ENCODE measurements around the gene MLH1.
"Not testable (repeated sequence)": the region's sequence is repeated elsewhere in the genome, so short reads cannot be mapped to it uniquely, and the experiment has no call there.

MLH1 gene

GRCh38 chr3:37041546-37042195, 48.4 kb downstream of the MLH1 start:
- H3K4me3 Mint-ChIP-seq, result no peak overlapping the region
- H3K36me3 Mint-ChIP-seq, result peaks cover 15% of the 10 kb centered on the region
- no peak overlapping the region for H3K27ac Mint-ChIP-seq
- peaks cover 2% of the 10 kb centered on the region for H3K4me1 Mint-ChIP-seq (ENCODE audit: low read depth)
- no peaks in the 10 kb centered on the region for H3K9me3 Mint-ChIP-seq (ENCODE audit: low read depth)
- no peaks in the 10 kb centered on the region for H3K27me3 Mint-ChIP-seq

GRCh38 chr3:37042712-37043111, 49.4 kb downstream of the MLH1 start:
- not testable (repeated sequence) for H3K9me3 Mint-ChIP-seq (ENCODE audit: low read depth); H3K4me1 Mint-ChIP-seq (ENCODE audit: low read depth); H3K27me3 Mint-ChIP-seq; H3K4me3 Mint-ChIP-seq
- peak overlapping the region; percentile 10 for H3K27ac Mint-ChIP-seq
- H3K36me3 Mint-ChIP-seq, result peaks cover 12% of the 10 kb centered on the region

DNA sequence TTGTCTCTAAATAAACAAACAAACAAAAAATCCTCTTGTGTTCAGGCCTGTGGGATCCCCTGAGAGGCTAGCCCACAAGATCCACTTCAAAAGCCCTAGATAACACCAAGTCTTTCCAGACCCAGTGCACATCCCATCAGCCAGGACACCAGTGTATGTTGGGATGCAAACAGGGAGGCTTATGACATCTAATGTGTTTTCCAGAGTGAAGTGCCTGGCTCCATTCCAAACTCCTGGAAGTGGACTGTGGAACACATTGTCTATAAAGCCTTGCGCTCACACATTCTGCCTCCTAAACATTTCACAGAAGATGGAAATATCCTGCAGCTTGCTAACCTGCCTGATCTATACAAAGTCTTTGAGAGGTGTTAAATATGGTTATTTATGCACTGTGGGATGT, 57.0 kb downstream of the MLH1 start:
- peaks cover 21% of the 10 kb centered on the region for H3K36me3 Mint-ChIP-seq
- no peak overlapping the region for H3K4me3 Mint-ChIP-seq
- peak overlapping the region; percentile 41 for H3K27ac Mint-ChIP-seq
- H3K27me3 Mint-ChIP-seq, result no peaks in the 10 kb centered on the region
- peaks cover 13% of the 10 kb centered on the region for H3K4me1 Mint-ChIP-seq (ENCODE audit: low read depth)
- no peaks in the 10 kb centered on the region for H3K9me3 Mint-ChIP-seq (ENCODE audit: low read depth)

DNA sequence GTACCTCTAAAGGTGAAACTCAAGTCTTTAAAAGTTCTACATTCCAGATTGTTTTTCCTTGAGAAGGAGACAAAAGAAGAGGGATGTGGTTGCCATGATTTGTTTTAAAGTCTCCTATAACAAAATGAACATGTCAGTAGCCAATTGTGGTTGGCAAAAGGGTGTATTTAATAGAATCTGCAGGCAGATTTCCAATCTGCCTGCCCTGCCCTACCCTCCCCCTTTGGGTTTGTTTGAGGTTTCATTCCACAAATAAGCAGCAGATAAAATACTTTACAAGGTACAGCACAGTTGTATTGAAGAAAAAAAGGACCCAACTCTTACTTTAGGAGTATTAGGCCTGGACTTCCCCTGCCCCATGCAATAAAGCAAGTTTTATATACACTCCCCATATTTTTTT, 59.5 kb downstream of the MLH1 start:
- Mint-ChIP-seq H3K27ac (peak overlapping the region; percentile 76), H3K9me3 (ENCODE audit: low read depth) (no peaks in the 10 kb centered on the region), H3K27me3 (no peaks in the 10 kb centered on the region), H3K36me3 (peaks cover 24% of the 10 kb centered on the region), H3K4me1 (ENCODE audit: low read depth) (peaks cover 19% of the 10 kb centered on the region), H3K4me3 (no peak overlapping the region)

DNA sequence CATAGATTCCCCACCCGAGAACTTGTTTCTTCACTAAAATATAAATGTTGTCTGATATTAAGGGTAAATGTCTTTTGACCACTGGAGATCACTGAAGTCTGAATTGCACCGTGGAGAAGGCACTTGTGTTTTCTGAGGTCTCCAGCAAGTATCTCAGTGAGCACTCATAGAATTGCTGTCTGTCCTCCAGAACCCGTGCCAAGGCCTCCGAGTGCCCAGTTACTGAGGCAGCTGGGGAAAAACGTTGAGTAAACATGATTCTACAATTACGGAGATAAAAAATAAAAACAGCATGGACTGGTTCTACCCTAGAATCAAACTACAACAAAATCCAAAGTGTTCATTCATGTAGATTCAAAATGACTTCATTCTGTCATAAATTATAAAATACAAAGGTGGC, 60.0 kb downstream of the MLH1 start:
- H3K36me3 Mint-ChIP-seq, result peaks cover 21% of the 10 kb centered on the region
- peaks cover 19% of the 10 kb centered on the region for H3K4me1 Mint-ChIP-seq (ENCODE audit: low read depth)
- H3K27me3 Mint-ChIP-seq, result no peaks in the 10 kb centered on the region
- peak overlapping the region; percentile 97 for H3K27ac Mint-ChIP-seq
- no peaks in the 10 kb centered on the region for H3K9me3 Mint-ChIP-seq (ENCODE audit: low read depth)
- H3K4me3 Mint-ChIP-seq, result no peak overlapping the region

- H3K27ac Mint-ChIP-seq, result peak overlapping the region; percentile 97
- H3K27me3 Mint-ChIP-seq, result no peaks in the 10 kb centered on the region
- no peak overlapping the region for H3K4me3 Mint-ChIP-seq
- H3K9me3 Mint-ChIP-seq (ENCODE audit: low read depth), result no peaks in the 10 kb centered on the region
- H3K4me1 Mint-ChIP-seq (ENCODE audit: low read depth), result peaks cover 19% of the 10 kb centered on the region
- peaks cover 21% of the 10 kb centered on the region for H3K36me3 Mint-ChIP-seq
These were observed 60.4 kb downstream of the MLH1 start for GRCh38 chr3:37053753-37054152.

DNA sequence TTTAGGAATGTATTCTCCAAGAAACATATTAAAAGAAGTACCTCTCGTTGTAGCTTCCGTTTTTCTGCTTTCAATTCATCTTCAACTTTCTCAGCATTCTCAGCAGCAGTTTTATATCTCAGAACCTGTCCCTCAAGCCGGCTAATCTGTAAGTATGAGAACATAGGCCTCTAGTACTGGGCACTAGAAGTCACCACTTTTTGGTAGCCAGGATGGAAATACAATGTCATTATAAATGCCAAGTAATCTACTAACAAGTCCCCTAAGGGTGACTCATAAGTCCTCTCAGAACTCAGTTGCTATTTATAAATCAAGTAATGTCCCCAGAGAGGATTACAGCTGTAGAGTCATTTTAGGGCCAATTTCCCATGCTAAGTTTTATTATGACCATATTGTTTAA, 61.1 kb downstream of the MLH1 start:
- Mint-ChIP-seq H3K9me3 (ENCODE audit: low read depth) (no peaks in the 10 kb centered on the region), H3K27ac (peak overlapping the region; percentile 97), H3K27me3 (no peaks in the 10 kb centered on the region), H3K4me3 (peak overlapping the region; percentile 69), H3K4me1 (ENCODE audit: low read depth) (peaks cover 19% of the 10 kb centered on the region), H3K36me3 (peaks cover 17% of the 10 kb centered on the region)

- H3K36me3 Mint-ChIP-seq, result peaks cover 19% of the 10 kb centered on the region
- H3K4me1 Mint-ChIP-seq (ENCODE audit: low read depth), result peaks cover 19% of the 10 kb centered on the region
- H3K27ac Mint-ChIP-seq, result peak overlapping the region; percentile 97
- H3K4me3 Mint-ChIP-seq; H3K9me3 Mint-ChIP-seq (ENCODE audit: low read depth); H3K27me3 Mint-ChIP-seq: not testable (repeated sequence)
These were observed 61.8 kb downstream of the MLH1 start for GRCh38 chr3:37055077-37055476.

DNA sequence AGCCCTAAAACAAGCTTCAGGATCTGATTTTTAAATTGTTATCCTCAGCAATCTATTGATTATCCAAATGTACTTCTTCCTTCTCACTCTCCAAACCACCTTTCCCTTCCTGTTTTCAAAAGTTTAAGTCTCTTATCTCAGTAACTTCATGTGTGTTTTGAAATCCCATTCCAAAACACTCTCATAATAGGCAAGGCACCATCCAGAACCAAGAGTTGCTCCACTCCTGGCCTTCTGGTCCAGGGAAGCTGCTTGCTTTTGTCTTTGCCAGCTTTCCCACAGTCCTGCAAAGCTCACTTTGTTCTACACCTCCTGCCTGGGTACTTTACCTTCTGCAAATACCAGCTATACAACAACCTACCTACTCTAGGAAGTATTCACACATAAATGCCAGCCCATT, 63.5 kb downstream of the MLH1 start:
- H3K4me3 Mint-ChIP-seq, result no peak overlapping the region
- peaks cover 19% of the 10 kb centered on the region for H3K4me1 Mint-ChIP-seq (ENCODE audit: low read depth)
- peak overlapping the region; percentile 65 for H3K27ac Mint-ChIP-seq
- H3K9me3 Mint-ChIP-seq (ENCODE audit: low read depth), result no peaks in the 10 kb centered on the region
- no peaks in the 10 kb centered on the region for H3K27me3 Mint-ChIP-seq
- peaks cover 16% of the 10 kb centered on the region for H3K36me3 Mint-ChIP-seq

DNA sequence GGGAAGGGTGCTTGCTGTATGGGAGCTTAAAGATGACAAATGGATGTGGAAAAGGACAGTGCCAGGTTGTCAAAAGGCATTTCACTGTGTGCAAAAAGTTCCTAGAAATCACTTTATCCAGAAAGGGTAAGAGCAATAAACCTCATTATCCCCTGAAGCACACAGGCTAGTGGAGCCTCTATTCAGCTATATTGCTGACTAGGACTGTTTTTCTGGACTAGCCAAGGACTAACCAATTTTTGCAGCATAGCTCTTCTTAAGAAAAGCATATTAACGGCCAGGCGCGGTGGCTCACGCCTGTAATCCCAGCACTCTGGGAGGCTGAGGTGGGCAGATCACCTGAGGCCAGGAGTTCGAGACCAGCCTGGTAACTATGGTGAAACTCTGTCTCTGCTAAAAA, 64.8 kb downstream of the MLH1 start:
- peaks cover 19% of the 10 kb centered on the region for H3K4me1 Mint-ChIP-seq (ENCODE audit: low read depth)
- H3K27ac Mint-ChIP-seq, result no peak overlapping the region
- H3K9me3 Mint-ChIP-seq (ENCODE audit: low read depth), result no peaks in the 10 kb centered on the region
- H3K27me3 Mint-ChIP-seq, result no peaks in the 10 kb centered on the region
- peaks cover 19% of the 10 kb centered on the region for H3K36me3 Mint-ChIP-seq
- H3K4me3 Mint-ChIP-seq, result no peak overlapping the region

DNA sequence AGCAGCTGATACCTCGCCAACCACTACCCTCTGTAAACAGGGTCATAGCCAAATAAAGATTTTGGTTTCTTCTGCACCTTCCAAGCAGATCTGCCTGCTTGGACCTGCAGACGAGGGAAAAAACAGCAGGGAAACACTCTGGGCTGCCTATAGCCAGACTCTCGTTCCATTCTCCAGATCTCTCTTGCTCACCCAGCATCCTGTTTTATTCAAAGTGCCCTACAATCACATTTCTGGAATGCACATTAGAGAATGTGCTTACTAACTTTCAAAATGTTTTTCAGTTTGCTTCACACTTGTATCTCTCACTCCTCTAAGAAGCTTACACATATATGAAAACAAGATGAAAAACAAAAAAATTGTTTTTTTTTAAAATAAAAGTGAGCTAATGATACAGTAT, 71.4 kb downstream of the MLH1 start:
- Mint-ChIP-seq H3K27me3 (no peaks in the 10 kb centered on the region), H3K27ac (no peak overlapping the region), H3K4me3 (no peak overlapping the region), H3K9me3 (ENCODE audit: low read depth) (no peaks in the 10 kb centered on the region), H3K4me1 (ENCODE audit: low read depth) (no peaks in the 10 kb centered on the region), H3K36me3 (peaks cover 10% of the 10 kb centered on the region)

DNA sequence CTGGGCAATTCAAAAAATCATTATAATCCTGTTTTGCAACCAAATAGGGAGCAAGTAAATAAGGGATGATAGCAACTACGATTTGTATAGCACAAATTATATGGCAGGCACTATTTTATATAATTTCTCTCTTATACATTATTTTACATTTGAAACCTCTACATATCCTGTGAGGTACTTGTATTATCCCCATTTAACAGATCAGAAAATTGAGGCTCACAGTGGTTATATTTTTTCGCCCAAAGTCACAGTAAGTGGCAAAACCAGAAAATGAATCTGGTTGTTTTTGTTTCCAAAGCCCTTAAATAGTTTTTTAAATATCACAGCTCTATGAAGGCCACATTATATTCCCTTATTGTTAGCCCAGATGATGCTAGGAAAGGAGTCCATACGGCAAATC, 74.3 kb downstream of the MLH1 start:
- Mint-ChIP-seq H3K27me3 (no peaks in the 10 kb centered on the region), H3K4me3 (no peak overlapping the region), H3K36me3 (peaks cover 9% of the 10 kb centered on the region), H3K27ac (no peak overlapping the region), H3K9me3 (ENCODE audit: low read depth) (no peaks in the 10 kb centered on the region), H3K4me1 (ENCODE audit: low read depth) (peaks cover 2% of the 10 kb centered on the region)

GRCh38 chr3:37068031-37068430, 74.7 kb downstream of the MLH1 start:
- Mint-ChIP-seq H3K4me1 (ENCODE audit: low read depth) (peaks cover 6% of the 10 kb centered on the region), H3K36me3 (peaks cover 9% of the 10 kb centered on the region), H3K4me3 (no peak overlapping the region), H3K27ac (no peak overlapping the region), H3K9me3 (ENCODE audit: low read depth) (no peaks in the 10 kb centered on the region), H3K27me3 (no peaks in the 10 kb centered on the region)

DNA sequence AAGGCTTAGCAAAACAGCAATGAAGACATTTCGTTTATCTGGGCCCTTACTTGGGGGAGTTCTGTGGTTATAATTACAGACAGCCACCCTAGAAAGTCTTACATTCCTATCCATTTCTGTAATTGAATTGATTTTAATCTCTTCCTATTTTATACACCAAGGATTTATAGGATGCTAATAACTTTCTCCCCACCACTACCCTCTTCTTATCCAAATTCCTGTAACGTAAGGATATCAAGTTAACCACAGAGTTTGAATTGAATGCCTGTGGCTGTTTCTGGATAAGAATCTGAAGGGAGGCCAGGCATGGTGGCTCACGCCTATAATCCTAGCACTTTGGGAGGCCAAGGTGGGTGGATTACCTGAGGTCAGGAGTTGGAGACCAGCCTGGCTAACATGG, 78.6 kb downstream of the MLH1 start:
- H3K9me3 Mint-ChIP-seq (ENCODE audit: low read depth), result no peaks in the 10 kb centered on the region
- H3K4me3 Mint-ChIP-seq, result no peak overlapping the region
- H3K27me3 Mint-ChIP-seq, result no peaks in the 10 kb centered on the region
- H3K27ac Mint-ChIP-seq, result no peak overlapping the region
- H3K36me3 Mint-ChIP-seq, result peaks cover 17% of the 10 kb centered on the region
- peaks cover 17% of the 10 kb centered on the region for H3K4me1 Mint-ChIP-seq (ENCODE audit: low read depth)

GRCh38 chr3:37072892-37073291, 79.6 kb downstream of the MLH1 start:
- Mint-ChIP-seq H3K4me1 (ENCODE audit: low read depth) (peaks cover 17% of the 10 kb centered on the region), H3K4me3 (no peak overlapping the region), H3K36me3 (peaks cover 19% of the 10 kb centered on the region), H3K9me3 (ENCODE audit: low read depth) (no peaks in the 10 kb centered on the region), H3K27me3 (no peaks in the 10 kb centered on the region), H3K27ac (no peak overlapping the region)

- Mint-ChIP-seq H3K4me1 (ENCODE audit: low read depth) (peaks cover 17% of the 10 kb centered on the region), H3K27ac (no peak overlapping the region), H3K4me3 (no peak overlapping the region), H3K9me3 (ENCODE audit: low read depth) (no peaks in the 10 kb centered on the region), H3K27me3 (no peaks in the 10 kb centered on the region), H3K36me3 (peaks cover 25% of the 10 kb centered on the region)
These were observed 80.9 kb downstream of the MLH1 start for GRCh38 chr3:37074178-37074577.
